SW480 (cell line): ENCODE results near the gene OXTR.
"Not testable (repeated sequence)": the region's sequence is repeated elsewhere in the genome, so short reads cannot be mapped to it uniquely, and the experiment has no call there.

Source experiments
- DNase-seq: peaks from one replicate; pipeline ENCODE4 v3.0.0-alpha.2; 2016; ENCODE audit warnings: low spot score

The OXTR gene

DNA sequence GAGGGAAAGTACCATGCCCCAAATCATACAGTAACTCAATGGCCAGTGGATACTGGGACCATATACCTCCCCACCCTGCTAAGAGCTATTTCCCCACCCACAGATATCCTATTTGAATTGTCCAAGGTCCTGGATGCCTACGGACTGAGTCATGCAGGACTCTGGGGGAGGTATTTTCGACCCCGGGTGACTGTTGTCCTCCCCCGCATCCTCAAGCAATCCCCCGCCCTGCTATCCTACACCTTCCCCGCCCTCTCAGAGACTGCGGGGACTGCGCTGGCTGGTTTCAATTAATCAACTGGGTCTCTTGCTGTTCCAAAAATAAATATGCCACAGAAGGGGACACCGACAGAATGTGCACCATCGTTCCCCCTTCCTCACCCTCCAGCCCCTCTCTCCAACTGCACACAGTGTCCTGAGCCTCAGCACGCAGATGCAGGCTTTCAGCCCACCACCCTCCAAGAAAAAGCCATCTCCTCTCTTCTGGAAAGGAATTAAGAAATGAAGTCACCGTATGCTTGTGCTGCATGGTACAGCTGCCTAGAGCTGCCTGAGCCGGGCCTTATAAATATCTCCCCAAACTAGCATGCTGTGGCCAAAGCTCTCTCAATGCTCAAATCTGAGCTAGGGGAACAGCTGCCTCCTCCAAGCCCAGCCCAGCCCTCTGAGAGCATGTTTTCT lies 27.7 kb downstream of the OXTR start:
- DNase-seq, result peak; percentile 83

DNA sequence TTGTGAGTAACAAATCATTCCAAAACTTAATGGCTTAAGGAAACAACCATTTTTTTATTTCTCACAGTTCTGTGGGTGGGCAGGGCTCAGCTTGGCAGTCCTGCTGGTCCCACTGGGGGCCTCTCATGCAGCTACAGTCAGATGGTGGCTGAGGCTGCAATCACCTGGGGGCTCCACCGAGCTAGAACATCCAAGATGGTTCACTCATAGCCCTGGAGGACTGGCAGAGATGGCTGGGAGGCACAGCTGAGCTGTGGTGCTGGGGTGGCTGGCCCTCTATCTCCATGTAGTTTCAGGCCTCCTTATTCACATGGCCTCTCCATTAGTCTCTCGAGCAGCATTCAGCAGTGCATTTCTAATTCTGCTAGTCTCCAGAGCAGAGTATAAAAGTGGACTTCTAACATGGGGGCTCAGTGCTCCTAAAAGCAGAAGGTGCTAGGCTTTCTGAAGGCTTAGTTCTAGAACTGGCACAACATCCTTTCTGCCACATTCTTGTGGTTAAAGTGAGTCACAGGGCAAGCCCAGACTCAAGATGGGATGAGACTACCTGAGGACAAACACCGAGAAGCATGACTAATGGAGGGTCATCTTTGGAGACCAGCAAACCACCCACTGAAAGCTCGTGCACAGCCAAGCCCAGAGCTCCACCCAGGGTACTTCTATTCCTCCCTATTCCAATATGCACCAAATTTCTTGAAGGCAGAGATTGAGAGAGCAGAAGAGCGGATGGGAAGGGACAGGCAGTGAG lies 29.5 kb downstream of the OXTR start:
- DNase-seq, result peak; percentile 78

DNA sequence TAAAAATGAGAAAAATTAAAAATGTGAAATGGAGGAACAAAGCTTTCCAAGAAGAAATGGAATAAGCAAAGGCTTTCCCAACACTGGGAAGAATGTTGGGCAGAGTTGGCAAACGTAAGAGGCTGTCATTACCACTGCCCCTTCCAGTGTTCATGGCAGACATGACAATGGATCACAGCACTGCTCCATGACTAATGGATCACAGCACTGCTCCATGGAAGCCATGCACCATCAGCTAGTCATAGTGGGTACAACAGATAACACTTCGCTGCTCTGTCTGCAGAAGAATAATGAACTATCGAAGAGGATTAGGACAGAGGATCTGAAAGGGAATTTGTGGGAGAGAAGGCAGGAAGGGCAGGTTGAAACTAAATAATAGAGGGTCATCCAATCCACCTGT lies 30.8 kb downstream of the OXTR start:
- no peak for DNase-seq

DNA sequence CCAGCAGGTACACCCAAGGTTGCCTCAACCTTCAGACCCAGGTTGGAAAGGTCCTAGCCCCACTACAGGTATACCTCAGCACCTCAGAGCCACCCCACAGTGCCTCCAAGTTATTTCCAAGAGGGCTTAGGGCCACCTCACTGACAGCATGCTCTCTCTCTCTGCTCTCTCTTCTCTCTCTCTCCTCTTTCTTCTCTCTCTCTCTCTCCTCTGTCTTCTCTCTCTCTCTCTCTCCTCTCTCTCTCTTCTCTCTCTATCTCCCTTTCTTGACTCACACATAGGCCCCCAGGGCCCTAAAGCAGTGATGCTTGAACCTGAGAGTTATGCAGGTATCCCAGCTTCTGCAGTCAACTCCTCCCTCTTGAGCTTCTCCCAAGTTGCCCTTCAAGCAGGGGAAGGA lies 31.6 kb downstream of the OXTR start:
- no peak for DNase-seq

DNA sequence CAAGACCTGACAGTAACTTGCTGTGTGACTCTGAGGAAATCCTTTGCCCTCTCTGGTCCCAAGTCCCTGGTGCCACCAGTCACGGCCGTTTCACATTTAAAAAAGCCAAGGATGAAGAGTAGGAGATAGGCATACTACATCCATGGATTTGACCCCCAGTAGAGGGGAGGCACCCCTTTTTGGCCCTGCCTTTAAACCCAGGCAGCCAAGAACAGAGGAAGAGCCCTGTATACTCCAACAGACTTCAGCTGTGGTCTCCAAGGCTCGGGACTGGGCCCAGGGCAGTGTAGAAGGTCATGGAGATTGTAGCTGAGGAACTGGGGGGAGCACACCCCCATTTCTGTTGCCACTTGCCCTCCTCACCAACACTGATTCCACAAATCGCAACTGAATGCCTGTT lies 32.1 kb downstream of the OXTR start:
- no peak for DNase-seq

DNA sequence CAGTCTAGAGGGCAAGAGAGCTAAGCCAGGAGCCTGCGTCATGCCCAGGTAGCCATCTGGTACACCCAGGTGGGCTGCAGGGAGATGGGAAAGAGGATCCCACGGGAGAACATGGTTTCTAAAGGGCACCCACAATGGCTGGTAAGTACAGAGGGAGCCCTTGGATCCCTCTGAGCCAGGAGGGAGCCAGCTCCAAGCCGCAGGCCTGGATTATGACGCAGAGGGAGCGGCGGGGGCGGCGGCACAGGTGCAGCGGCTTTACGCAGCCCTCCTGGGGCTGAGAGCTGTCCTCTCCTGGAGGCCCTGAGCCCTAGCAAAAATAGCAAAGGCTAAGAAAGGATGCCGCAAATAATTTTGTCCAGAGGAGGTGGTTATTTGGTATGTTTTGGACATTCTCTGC lies 33.0 kb downstream of the OXTR start:
- no peak for DNase-seq

DNA sequence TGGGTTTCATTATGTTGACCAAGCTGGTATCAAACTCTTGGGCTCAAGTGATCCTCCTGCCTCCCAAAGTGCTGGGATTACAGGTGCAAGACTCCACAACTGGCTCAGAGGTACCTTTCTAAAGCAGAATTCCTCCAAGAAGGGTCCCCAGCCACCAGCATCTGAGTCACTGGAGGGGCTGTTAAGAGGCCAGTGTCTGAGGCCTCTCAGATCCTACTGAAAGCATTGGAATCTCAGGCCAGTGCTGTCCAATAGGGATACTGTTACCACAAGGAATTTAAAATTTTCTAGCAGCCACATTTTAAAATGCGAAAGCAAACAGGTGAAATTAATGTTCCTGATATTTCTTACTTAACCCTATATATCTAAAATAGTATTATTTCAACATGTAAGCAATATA lies 34.5 kb downstream of the OXTR start:
- no peak for DNase-seq

DNA sequence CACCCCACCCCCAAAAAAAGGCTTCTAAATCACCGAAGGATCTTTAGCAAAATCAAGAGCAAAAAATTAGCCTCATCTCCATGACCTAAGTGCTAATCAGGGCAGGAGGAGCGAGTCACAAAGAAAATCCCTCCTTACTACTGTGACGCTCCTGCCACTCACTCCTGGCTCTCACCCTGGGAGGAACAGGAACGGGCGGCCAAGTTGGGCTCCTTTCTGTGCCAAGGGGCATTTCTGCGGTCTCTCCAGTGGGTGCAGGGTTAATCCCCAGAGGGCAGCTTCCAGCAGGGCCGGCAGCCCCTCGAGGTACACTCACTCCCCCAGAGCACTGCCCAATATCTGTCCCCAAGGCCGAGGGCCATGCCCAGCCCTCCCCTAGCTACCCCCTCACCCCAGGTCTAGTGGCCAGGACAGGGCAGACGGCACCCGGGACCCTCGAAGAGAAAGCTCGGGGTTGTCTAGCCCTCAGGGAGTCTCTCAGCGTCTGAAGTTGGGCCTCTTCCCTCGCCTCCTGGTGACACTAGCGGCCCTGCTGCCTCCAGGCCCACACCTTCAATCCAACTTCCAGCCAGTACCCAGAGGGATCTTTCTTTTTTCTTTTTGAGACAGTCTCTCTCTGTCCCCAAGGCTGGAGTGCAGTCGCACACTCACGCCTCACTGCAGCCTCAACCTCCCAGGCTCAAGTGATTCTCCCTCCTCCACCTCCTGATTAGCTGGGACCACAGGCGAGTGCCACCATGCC lies 35.1 kb downstream of the OXTR start:
- no peak for DNase-seq

DNA sequence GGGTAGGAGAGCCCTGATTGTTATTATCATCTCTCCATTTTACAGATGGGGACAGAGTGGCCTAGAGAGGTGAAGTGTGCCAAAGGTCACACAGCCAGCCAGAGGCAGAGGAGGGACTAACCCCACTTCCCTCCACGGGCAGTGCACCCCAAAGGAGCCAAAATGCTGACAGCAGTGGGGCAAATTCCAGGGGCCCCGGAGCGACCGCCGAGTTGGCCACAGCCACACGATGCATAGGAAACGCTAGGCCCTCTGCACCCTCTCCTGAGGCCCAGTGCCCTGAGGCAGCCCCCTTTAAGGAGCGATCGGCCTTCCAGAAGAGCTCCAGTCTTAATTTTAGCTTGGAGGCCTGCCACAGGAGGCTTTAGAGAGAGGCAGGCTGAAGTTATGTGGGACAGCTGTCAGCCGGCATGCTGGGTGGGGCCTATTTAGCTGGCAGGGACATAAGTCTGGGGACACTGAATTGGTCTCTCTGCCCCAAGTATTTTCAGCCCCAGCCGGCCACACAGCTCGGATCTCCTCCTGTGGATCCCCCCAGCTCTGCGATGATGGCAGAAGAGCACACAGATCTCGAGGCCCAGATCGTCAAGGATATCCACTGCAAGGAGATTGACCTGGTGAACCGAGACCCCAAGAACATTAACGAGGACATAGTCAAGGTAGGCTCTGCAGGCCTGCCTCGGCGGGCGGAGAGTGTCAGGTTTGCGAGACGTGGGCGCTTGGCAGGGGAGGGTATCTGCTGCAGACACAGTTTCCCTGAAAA lies 35.9 kb downstream of the OXTR start, which contains the start of gene CAV3:
TSS of gene CAV3 (plus strand) at position 471 of the 763 bp plus-strand sequence. CDS start at position 546, 75 bp downstream.
- DNase-seq, result no peak

DNA sequence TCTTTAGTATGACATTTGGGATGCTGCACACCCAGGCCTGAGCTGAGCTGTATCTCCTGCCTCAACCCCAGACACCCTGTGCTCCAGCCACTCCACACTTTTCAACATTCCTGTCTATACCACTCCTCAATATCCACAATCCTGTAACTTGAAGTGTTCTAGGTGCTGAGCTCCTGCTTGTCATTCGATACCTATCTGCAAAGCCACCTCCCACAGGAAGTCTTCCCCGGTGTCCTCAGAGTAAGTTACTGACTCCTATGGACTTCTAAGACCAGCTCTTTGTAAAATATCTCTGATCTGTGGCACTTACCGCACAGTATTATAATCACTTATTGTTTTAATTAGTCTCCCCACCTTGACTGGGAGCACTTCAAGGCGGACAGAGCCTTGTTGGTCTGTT lies 37.0 kb downstream of the OXTR start:
- peak; percentile 24 for DNase-seq

DNA sequence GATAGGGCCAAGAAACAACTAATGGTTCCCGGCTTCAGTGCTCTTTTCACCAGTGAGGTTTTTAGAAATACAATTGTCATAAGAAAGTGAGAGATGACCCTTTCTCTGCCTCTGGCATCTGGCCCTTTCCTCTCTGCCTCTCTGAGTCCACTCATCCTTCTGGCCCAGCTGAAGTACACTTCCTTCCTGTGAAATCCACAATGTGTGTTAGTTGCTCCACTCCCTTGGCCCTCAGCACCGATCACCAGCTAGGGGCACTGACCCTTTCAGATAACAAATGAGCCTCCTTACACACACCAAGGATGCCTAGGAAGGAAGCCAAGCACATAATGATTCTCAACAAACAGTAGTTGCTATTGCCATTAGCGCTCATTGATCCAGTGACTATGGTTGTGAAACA lies 38.8 kb downstream of the OXTR start:
- DNase-seq, result no peak

DNA sequence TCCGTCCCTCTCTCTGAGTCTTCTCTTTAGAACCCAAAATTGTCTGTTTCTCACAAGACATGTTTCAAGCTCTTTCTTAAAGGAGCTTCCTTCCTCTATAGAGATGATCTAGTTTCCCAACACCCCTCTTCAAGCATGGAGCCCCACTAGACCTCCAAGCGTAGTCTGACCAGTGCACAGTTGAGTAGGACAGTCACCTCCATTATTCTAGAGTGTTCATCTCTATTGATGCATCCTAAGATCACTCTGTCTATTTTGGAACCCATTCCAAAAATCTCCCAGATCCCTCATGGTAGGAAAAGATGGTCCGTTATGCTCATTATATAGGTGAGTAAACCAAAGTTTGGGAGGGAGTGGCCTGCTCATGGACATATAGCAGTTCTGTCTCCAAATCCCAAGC lies 39.9 kb downstream of the OXTR start:
- DNase-seq, result no peak

DNA sequence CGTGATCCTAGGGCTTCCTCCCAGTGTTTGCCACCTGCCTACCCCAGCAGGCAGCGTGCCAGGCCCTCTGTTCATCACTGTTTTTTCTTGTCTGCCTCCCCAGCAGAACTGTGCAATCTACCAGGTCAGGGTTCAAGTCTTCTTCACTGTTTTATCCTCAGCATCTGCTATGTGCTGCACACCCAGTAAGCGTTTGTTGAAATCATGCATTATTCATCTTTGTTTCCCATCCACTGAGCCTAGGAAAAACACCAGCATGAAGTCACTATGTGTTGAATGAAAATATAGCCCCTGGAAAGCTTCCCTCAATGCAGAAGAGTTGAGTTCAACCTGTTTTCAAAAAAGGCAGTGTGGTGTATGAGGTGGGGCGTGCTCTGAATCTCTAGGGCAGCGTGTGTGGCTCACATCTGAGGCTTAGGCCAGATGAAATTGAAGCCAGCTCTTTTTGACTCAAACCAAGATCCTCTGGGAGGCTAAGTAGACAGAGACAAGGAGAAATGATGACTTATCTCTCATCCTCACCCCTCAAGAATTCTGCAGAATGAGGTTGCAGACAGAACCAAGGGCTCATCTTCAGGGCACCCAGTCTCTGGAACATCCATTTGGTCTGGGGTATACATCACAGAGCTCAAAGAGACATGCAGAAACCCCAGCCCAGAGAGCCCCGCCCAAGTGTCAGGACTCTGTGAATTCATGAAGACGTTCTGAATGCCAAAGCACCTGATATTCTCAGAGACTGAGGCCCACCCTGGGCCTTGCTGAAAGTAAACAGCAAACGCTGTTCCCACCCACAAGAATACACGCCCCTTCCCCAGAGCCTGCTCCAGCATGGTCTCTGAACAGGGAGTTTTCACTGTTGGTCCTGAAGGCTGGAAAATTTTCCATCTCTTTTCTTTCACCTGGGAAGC lies 41.6 kb downstream of the OXTR start:
- no peak for DNase-seq

DNA sequence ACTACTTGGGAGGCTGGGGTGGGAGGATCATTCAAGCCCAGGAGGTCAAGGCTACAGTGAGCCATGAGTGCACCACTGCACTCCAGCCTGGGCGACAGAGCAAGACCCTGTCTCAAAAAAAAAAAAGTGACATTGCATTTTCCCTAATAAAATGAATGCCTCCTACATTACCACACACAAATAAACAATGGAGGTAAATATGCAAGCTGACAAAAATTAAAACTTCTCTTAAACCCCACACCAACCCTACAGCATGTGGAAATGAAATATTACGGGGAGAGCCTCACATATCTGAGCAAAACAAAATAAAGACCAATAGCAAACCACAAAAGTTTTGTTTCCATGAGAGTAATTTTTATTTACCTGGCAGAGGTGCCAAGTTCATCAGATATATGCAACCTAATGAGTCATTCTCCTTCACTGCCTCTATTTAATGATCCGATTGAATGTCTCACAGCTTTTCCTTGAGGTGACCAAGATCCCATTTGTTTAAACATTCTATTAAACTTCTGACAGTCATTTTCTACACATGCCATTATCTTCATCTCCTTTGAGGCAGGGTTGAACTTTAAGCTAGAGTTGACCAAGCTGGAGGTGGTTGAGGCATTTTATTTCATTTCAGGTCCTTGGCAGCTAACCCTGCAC lies 45.2 kb downstream of the OXTR start:
- no peak for DNase-seq

DNA sequence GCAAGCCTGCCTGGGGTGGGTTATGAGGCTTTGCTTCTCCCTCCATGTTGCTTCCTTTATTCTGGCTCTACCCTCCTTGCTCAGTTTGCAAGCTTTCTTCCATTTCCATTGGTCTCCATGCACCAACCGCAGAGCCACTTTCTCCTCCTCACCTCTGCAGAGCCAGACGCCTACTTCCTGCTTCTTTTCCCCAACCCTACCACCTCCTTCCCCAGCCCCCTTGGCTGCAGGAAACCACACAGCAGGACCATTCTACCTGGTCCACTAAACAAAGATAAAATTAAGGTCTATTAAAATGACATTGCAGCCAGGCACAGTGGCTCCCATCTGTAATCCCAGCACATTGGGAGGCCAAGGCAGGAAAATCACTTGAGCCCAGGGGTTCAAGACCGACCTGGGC lies 45.8 kb downstream of the OXTR start:
- no peak for DNase-seq

DNA sequence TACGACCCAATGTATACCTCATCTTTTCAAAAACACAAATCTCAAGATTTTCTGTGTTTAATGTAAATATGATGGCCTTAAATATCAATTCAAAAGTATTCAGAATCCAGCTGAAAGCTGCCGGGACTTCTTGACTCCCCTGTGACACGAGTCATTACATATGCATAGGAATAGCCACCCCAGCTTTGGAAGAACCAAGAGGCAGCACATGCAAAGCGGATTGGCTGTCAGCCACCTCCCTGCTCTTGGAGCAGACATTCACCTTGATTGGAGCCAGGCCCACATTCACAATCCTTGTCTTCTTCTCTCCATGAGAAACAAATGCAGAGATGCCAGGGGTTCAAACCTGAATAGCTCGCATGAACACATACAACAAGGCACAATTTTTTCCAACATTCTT lies 46.6 kb downstream of the OXTR start:
- DNase-seq, result no peak

DNA sequence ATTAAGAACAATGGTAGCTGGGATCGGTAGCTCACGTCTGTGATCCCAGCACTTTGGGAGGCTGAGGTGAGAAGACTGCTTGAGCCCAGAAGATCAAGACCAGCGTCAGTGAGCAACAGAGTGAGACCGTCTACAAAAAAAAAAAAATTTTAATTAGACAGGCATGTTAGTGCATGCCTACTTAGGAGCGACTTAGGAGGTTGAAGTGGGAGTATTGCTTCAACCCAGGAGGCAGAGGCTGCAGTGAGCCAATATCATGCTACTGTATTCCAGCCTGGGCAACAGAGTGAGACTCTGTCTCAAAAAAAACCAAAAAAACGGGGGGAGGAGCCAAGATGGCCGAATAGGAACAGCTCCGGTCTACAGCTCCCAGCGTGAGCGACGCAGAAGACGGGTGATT lies 53.7 kb downstream of the OXTR start:
- not testable (repeated sequence) for DNase-seq

DNA sequence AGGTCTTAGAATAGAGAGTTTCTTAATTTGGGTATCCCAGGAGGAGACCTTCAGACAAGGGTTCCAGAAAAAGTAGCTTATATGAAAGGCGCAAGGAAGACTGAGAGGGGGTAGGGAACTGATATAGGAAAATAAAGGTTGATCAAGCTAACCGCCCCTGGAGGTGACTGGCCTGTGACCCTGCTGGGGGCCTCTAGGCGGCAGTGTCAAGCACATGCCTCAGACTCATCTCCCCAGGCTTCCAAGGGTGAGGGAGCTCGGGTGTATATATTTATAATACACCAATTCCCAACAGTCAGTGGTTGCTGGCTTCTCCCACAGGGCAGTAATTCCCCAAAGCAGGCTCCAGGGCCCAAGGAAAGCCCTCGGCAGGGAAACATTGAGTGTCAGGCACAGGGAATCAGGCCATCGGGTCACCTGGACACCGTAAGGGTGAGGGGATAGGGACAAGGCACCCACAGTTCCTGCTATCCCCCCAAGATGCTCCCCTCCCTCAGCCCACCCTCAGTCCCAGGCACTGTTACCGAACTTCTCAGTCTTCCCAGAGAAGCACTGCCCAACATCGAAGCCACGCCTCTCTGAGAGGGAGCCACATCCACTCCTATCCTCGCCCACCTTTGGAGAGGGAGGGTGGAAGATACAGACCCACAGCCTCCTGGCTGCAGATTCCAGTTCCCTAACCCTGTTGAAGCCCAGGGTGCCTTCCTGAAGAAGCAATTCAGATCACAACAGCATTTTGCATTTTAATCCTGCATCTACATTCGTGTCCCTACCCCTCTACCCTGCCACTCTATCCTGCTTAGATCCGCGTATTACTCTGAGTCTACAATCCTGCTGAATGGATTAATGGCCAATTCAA lies 55.3 kb downstream of the OXTR start:
- no peak for DNase-seq

DNA sequence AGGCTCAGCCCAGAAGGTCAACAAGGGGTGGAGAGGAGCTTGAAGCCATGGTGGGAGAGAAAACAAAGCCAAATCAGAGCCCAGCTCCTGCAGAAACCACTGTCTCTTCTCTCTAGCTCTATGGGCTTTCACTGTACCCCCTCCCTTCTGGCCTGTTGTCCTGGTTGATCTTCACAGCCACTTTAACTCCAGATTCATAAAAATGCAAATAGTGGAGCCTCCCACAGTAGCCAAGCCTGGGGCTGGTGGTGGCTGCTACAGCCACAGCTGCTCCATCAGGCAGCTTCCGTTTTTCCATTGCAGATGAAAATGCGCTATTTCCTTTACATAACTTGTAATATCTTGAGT lies 56.5 kb downstream of the OXTR start:
- peak; percentile 11 for DNase-seq
